ENCODE measurements around the gene TMEM52. TPM values are rescaled to one million over a fixed set of nuclear protein-coding genes. Genes with fewer than 3 reads are reported as not detected.

The TMEM52 gene
- total RNA-seq, 1 experiment from 2014 or later, result 9.6 TPM

GRCh38 chr1:1929102-1929638 is 10.1 kb upstream of the TMEM52 start:
- H3K56ac ChIP-seq (ENCODE audit: insufficient read length, low read depth, low read length), result no peak overlapping the region
- H4K5ac ChIP-seq (ENCODE audit: insufficient read length, low read depth, low read length), result no peak overlapping the region
- H3K4ac ChIP-seq (ENCODE audit: low read depth, low read length), result no peak overlapping the region
- H3K27ac ChIP-seq (ENCODE audit: insufficient read length, low read depth, low read length), result no peak overlapping the region
- H4K91ac ChIP-seq (ENCODE audit: insufficient read length, low read depth, low read length), result no peak overlapping the region
- no peak overlapping the region for H2BK15ac ChIP-seq (ENCODE audit: low read depth, low read length)
- peak; percentile 28 for DNase-seq
- no peak overlapping the region for H2BK120ac ChIP-seq (ENCODE audit: low read depth, low read length, poor library complexity, severe bottlenecking)
- H3K27me3 ChIP-seq (ENCODE audit: insufficient read depth, low read length), result no peaks in the 10 kb centered on the region
- H3K36me3 Mint-ChIP-seq (ENCODE audit: insufficient read depth in 1 of 3, low read depth in 3 of 3), result no peaks in the 10 kb centered on the region; a peak in 1 of 7 replicates
- no peak overlapping the region for H2AFZ ChIP-seq (ENCODE audit: low read length)
- no peaks in the 10 kb centered on the region for H3K9me3 ChIP-seq (ENCODE audit: control insufficient read depth, low read depth, low read length)
- no peak overlapping the region for H2BK12ac ChIP-seq (ENCODE audit: insufficient read length, low read depth, low read length)
- no peak overlapping the region for H3K27ac Mint-ChIP-seq
- H3K4me1 ChIP-seq (ENCODE audit: insufficient read depth, low read length), result no peaks in the 10 kb centered on the region
- H4K8ac ChIP-seq (replicated peaks; ENCODE audit: insufficient read length, low read depth, low read length), result no peak overlapping the region
- no peak overlapping the region for H2AK5ac ChIP-seq (ENCODE audit: insufficient read length, low read length)
- H2BK20ac ChIP-seq (ENCODE audit: low read depth, low read length, poor library complexity, severe bottlenecking), result no peak overlapping the region
- WGBS (ENCODE audit: extremely low coverage, insufficient read length, low lambda C conversion rate), result no CpG with 5 or more reads among the region's 10 CpGs
- no peaks in the 10 kb centered on the region for H4K20me1 ChIP-seq (ENCODE audit: control insufficient read depth, insufficient read depth, insufficient read length)
- no peak overlapping the region for H3K23ac ChIP-seq (ENCODE audit: insufficient read length, low read depth, low read length)
- no peak overlapping the region for H3K18ac ChIP-seq (ENCODE audit: insufficient read length, low read depth, low read length)
- peaks cover 10 to 13% of the 10 kb centered on the region in 2 experiments for H3K9me3 Mint-ChIP-seq
- H3K27me3 Mint-ChIP-seq (ENCODE audit: low read depth), result peaks cover 4% of the 10 kb centered on the region
- no peak overlapping the region for H2BK5ac ChIP-seq (ENCODE audit: insufficient read length, low read length)
- no peak for TF ChIP-seq CTCF (conservative IDR thresholded peaks at IDR 0.05)
- H3K23me2 ChIP-seq (ENCODE audit: insufficient read length, low read depth, low read length, poor library complexity, severe bottlenecking), result no peaks in the 10 kb centered on the region
- no peaks in the 10 kb centered on the region for H3K4me1 Mint-ChIP-seq
- H3K4me2 ChIP-seq (ENCODE audit: insufficient read depth, insufficient read length, low read length), result no peak overlapping the region
- H3K14ac ChIP-seq (ENCODE audit: insufficient read depth, low read length), result no peak overlapping the region; the same call in 1 of the 2 replicates
- H3K9ac ChIP-seq (ENCODE audit: extremely low read depth, insufficient read length, low read length), result no peak overlapping the region
- no peak overlapping the region for H3K4me3 Mint-ChIP-seq
- no peaks in the 10 kb centered on the region for H3K79me1 ChIP-seq (ENCODE audit: insufficient read depth, low read depth, low read length, poor library complexity, severe bottlenecking)
- no peak overlapping the region for H3T11ph ChIP-seq (ENCODE audit: low read length)
- no peaks in the 10 kb centered on the region for H3K79me2 ChIP-seq (ENCODE audit: insufficient read depth, low read length)

All from H9 (cell line).